HCT116 (cell line): Measurements from ENCODE around the gene COL16A1. TPM values are rescaled to one million over a fixed set of nuclear protein-coding genes. Genes with fewer than 3 reads are reported as not detected.

Source experiments
- ATAC-seq: fragments of 200-7000 bp; cut with Tn5 transposase; 2 replicates; pipeline ENCODE4 v1.9.1; 2020; ENCODE audit warnings: mild to moderate bottlenecking, moderate library complexity
- BruUV-seq: library from RNA; stranded (reverse); fragments of 400-500 nt; replicated peaks from 2 replicates; lab custom pipeline; 2021; lab: Mats Ljungman, UMichigan
- CTCF ChIA-PET: fragments of 300-600 bp; sonication (Branson Sonifier 250); formaldehyde crosslinking; loops from one replicate; lab custom pipeline; 2021; ENCODE audit warnings: antibody characterized with exemption; lab: Charles Lee
- POLR2A ChIA-PET: fragments of 300-600, 350-600 bp; sonication (Branson Sonifier 250); formaldehyde crosslinking; loops from one replicate; lab custom pipeline; 2021; ENCODE audit warnings: antibody characterized with exemption; lab: Charles Lee
- RAD21 ChIA-PET, 2 experiments: fragments of 300-600 bp; sonication (Branson Sonifier 250); formaldehyde crosslinking; loops; one replicate each; lab custom pipeline; 2023; ENCODE audit warnings: low total read pairs in 2 of 2; ENCODE audit not compliant: uncharacterized antibody in 2 of 2, unreplicated experiment in 2 of 2, low non-redundant PET in 1 of 2; lab: Charles Lee
- DNase-seq: peaks from one replicate; pipeline ENCODE4 v3.0.0-alpha.2; 2010; ENCODE audit warnings: low read depth, low spot score
- H2AFZ ChIP-seq: fragments of 200-600 bp; shearing (Covaris generic), sonication (generic); 2 replicates; pipeline ENCODE4 v1.6.1; 2017; ENCODE audit warnings: low read depth, mixed run types, mixed read lengths, antibody characterized with exemption, low read length; ENCODE audit not compliant: poor library complexity, severe bottlenecking
- H3K27ac ChIP-seq: 2 replicates; pipeline ENCODE4 v1.5.1; 2012; ENCODE audit warnings: low read depth, low read length
- H3K27me3 ChIP-seq: fragments of 200-600 bp; sonication (generic); 2 replicates; pipeline ENCODE4 v1.6.1; 2016; ENCODE audit warnings: mixed run types, low read length, mixed read lengths; ENCODE audit not compliant: insufficient read depth
- H3K36me3 ChIP-seq, 2 experiments: fragments of 200-500 bp in 1 of 2; fragments of 200-600 bp in 1 of 2; sonication (Bioruptor generic) in 1 of 2; sonication (generic) in 1 of 2; 2 replicates each; pipeline versions ENCODE4 v1.5.1 to v1.6.1; 2014 to 2016; ENCODE audit warnings: low read length in 2 of 2, inconsistent platforms in 1 of 2, mixed read lengths in 1 of 2, mixed run types in 1 of 2; ENCODE audit not compliant: insufficient read depth in 2 of 2, control insufficient read depth in 1 of 2
- H3K4me1 ChIP-seq, 2 experiments: fragments of 200-600 bp in 1 of 2; sonication (generic) in 1 of 2; 2 replicates each; pipeline versions ENCODE4 v1.5.1 to v1.6.1; 2012 to 2017; ENCODE audit warnings: low read length in 2 of 2, inconsistent platforms in 1 of 2, mild to moderate bottlenecking in 1 of 2, mixed read lengths in 1 of 2, mixed run types in 1 of 2, moderate library complexity in 1 of 2; ENCODE audit not compliant: insufficient read depth in 2 of 2, control insufficient read depth in 1 of 2
- H3K4me2 ChIP-seq: fragments of 200-600 bp; sonication (generic); 2 replicates; pipeline ENCODE4 v1.6.1; 2017; ENCODE audit warnings: mixed run types, low read length, mixed read lengths
- H3K4me3 ChIP-seq, 2 experiments: fragments of 200-600 bp in 1 of 2; sonication (generic) in 1 of 2; replicated peaks in 1 of 2; 2 replicates each; pipeline ENCODE4 v1.5.1; 2011 to 2016; ENCODE audit warnings: low read length in 2 of 2, control low read depth in 1 of 2, low read depth in 1 of 2, mild to moderate bottlenecking in 1 of 2, mixed read lengths in 1 of 2, mixed run types in 1 of 2
- H3K79me2 ChIP-seq: fragments of 200-600 bp; sonication (generic); 2 replicates; pipeline ENCODE4 v1.6.1; 2017; ENCODE audit warnings: mild to moderate bottlenecking, mixed run types, low read length, moderate library complexity, mixed read lengths; ENCODE audit not compliant: insufficient read depth
- H3K9ac ChIP-seq: fragments of 200-600 bp; sonication (generic); 2 replicates; pipeline ENCODE4 v1.6.1; 2016; ENCODE audit warnings: low read length, mixed read lengths
- H3K9me2 ChIP-seq: fragments of 200-600 bp; sonication (generic), shearing (Covaris generic); 2 replicates; pipeline ENCODE4 v1.6.1; 2017; ENCODE audit warnings: mixed run types, mild to moderate bottlenecking, moderate library complexity; ENCODE audit not compliant: insufficient read depth
- H3K9me3 ChIP-seq, 2 experiments: fragments of 200-500 bp in 1 of 2; fragments of 200-600 bp in 1 of 2; sonication (Bioruptor generic) in 1 of 2; sonication (generic) in 1 of 2; 2 replicates each; pipeline ENCODE4 v1.6.1; 2014 to 2017; ENCODE audit warnings: low read length in 2 of 2, mixed read lengths in 2 of 2, inconsistent platforms in 1 of 2, low read depth in 1 of 2, mild to moderate bottlenecking in 1 of 2, mixed run types in 1 of 2, moderate library complexity in 1 of 2; ENCODE audit not compliant: control insufficient read depth in 1 of 2, insufficient read depth in 1 of 2
- H4K20me1 ChIP-seq: fragments of 200-600 bp; sonication (generic), shearing (Covaris generic); 2 replicates; pipeline ENCODE4 v1.6.1; 2017; ENCODE audit warnings: mixed run types, mild to moderate bottlenecking, moderate library complexity; ENCODE audit not compliant: insufficient read depth
- CEBPB ChIP-seq: IDR thresholded peaks from 2 replicates; pipeline ENCODE4 v1.6.1; 2012; ENCODE audit warnings: low read depth
- ELF1 ChIP-seq: IDR thresholded peaks from 2 replicates; pipeline ENCODE4 v1.6.1; 2012; ENCODE audit warnings: low read depth, borderline replicate concordance
- EZH2phosphoT487 ChIP-seq: fragments of 200-600 bp; IDR thresholded peaks from 2 replicates; pipeline ENCODE4 v1.6.1; 2018; ENCODE audit warnings: antibody characterized with exemption, borderline replicate concordance
- FOSL1 ChIP-seq: IDR thresholded peaks from 2 replicates; pipeline ENCODE4 v1.6.1; 2012; ENCODE audit warnings: low read depth
- SP1 ChIP-seq: IDR thresholded peaks from 2 replicates; pipeline ENCODE4 v1.6.1; 2012; ENCODE audit warnings: low read depth
- SRF ChIP-seq: IDR thresholded peaks from 2 replicates; pipeline ENCODE4 v1.6.1; 2012; ENCODE audit warnings: low read depth
- TCF7L2 ChIP-seq: IDR thresholded peaks from 2 replicates; pipeline ENCODE4 v1.7.0; 2011; ENCODE audit warnings: borderline replicate concordance, inconsistent platforms; ENCODE audit not compliant: insufficient read depth, insufficient read length; ENCODE audit errors: extremely low read depth
- ZFX ChIP-seq: fragments of 450-650 bp; IDR thresholded peaks from 2 replicates; pipeline ENCODE4 v1.6.1; 2017
- ZNF274 ChIP-seq: fragments of 200-500 bp; sonication (Bioruptor generic); IDR thresholded peaks from 2 replicates; pipeline ENCODE4 v1.6.1; 2014; ENCODE audit warnings: mild to moderate bottlenecking, low read depth, low read length, inconsistent platforms
- intact Hi-C: fragments of 100-400 bp; cut with micrococcal nuclease; formaldehyde crosslinking; loops from 2 replicates; pipeline ENCODE4 v1.10.0; 2022
- total RNA-seq: library from RNA; stranded (reverse); gene quantifications from one replicate; pipeline ENCODE4 v1.2.1, GENCODE V29; 2021; ENCODE audit not compliant: unreplicated experiment
- TF ChIP-seq, protein P1 (sequence below), 3 experiments: fragments of 200-600 bp in 1 of 3; sonication (generic) in 1 of 3; IDR thresholded peaks in 2 of 3; conservative IDR thresholded peaks in 1 of 3; 2 replicates each; pipeline ENCODE4 v1.5.1; 2012 to 2017; ENCODE audit warnings: low read depth in 2 of 3, low read length in 2 of 3, antibody characterized with exemption in 1 of 3, borderline replicate concordance in 1 of 3, control low read depth in 1 of 3, mild to moderate bottlenecking in 1 of 3, mixed read lengths in 1 of 3, mixed run types in 1 of 3, moderate library complexity in 1 of 3; ENCODE audit not compliant: insufficient read depth in 1 of 3

COL16A1 gene
- total RNA-seq, 1 experiment from 2014 or later: 2.2 TPM

DNA sequence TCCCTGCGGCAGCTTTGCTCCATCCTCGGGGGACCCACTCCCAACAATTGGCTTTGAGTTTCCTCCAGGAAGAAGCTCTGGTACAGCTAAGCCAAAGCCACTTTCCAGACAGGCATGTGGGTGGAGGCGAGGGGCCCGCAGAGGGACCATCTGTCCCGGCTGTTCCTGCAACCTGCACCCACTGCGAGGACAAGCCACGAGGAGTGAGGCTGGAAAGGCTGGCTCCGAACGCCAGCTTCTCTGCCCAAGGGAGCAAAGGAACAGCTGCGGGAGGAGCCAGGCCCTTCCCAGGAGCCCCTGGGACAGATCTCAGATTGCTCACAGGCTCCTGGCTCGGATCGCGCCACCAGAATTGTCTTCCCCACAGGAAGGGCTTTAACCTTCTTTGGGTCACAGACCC, 30.8 kb downstream of the COL16A1 start:
- RAD21 ChIA-PET: no interaction called here
- H3K27me3 ChIP-seq: no peaks in the 10 kb centered on the region
- H3K79me2 ChIP-seq: no peaks in the 10 kb centered on the region
- no peak overlapping the region for H3K4me3 ChIP-seq
- BruUV-seq: no TSS peak
- peaks cover 14 to 17% of the 10 kb centered on the region in 2 experiments for H3K4me1 ChIP-seq
- no peak overlapping the region for H3K4me2 ChIP-seq
- POLR2A ChIA-PET: no interaction called here
- no peak overlapping the region for H3K9ac ChIP-seq
- H4K20me1 ChIP-seq: no peaks in the 10 kb centered on the region
- H3K36me3 ChIP-seq: no peaks in the 10 kb centered on the region
- TF ChIP-seq ZNF274 (no peak), CEBPB (no peak), SP1 (no peak), ELF1 (no peak), ZFX (no peak)
- CTCF ChIA-PET: no interaction called here
- H3K9me3 ChIP-seq: no peaks in the 10 kb centered on the region
- intact Hi-C loops: no loop called here
- ATAC-seq (no peak), DNase-seq (no peak)
- H3K27ac ChIP-seq: no peak overlapping the region
- H2AFZ ChIP-seq: no peak overlapping the region
- no peaks in the 10 kb centered on the region for H3K9me2 ChIP-seq

DNA sequence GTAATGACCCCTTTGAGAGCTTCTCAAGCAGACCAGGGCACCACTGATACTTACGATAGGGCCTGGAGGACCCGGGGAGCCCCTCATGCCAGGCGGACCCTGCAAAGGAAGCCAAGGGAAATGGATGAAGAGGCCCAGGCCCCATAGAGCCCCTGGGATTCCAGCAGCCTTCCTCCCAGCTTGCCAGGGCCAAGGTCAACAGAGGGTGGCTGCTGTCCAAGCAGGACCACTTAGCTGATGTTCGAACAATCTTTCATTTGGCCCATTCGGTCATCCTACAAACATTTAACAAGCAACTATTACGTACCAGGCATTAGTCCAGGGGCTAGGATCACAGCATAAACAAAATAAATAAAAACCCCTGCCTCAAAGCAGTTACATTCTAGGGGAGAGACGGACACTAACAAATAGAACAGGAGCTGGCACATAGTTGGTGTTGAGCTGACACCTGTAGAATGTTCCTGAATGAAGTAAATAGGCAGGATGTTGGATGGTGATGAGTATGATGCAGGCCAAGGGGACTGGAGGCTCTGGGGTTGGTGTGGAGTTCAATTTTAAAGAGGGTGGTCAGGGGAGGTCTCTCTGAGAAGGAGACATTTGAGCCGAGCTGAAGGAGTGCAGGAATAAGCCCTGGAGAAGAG, 32.1 kb downstream of the COL16A1 start:
- DNase-seq (no peak), ATAC-seq (no peak)
- RAD21 ChIA-PET: no interaction called here
- Histone ChIP-seq H4K20me1 (no peaks in the 10 kb centered on the region), H3K27ac (no peak overlapping the region), H3K27me3 (no peaks in the 10 kb centered on the region), H3K36me3 (no peaks in the 10 kb centered on the region), H3K9me3 (no peaks in the 10 kb centered on the region), H3K4me3 (no peak overlapping the region), H3K9ac (no peak overlapping the region), H3K9me2 (no peaks in the 10 kb centered on the region), H3K4me2 (no peak overlapping the region), H2AFZ (no peak overlapping the region), H3K4me1 (peaks cover 17 to 22% of the 10 kb centered on the region in 2 experiments), H3K79me2 (no peaks in the 10 kb centered on the region)
- no TSS peak for BruUV-seq
- intact Hi-C loops: no loop called here
- POLR2A ChIA-PET: no interaction called here
- no peak for TF ChIP-seq SP1
- TF ChIP-seq FOSL1: no peak
- no peak for TF ChIP-seq TCF7L2
- no peak for TF ChIP-seq EZH2phosphoT487
- TF ChIP-seq SRF: no peak
- TF ChIP-seq, protein P1, sequence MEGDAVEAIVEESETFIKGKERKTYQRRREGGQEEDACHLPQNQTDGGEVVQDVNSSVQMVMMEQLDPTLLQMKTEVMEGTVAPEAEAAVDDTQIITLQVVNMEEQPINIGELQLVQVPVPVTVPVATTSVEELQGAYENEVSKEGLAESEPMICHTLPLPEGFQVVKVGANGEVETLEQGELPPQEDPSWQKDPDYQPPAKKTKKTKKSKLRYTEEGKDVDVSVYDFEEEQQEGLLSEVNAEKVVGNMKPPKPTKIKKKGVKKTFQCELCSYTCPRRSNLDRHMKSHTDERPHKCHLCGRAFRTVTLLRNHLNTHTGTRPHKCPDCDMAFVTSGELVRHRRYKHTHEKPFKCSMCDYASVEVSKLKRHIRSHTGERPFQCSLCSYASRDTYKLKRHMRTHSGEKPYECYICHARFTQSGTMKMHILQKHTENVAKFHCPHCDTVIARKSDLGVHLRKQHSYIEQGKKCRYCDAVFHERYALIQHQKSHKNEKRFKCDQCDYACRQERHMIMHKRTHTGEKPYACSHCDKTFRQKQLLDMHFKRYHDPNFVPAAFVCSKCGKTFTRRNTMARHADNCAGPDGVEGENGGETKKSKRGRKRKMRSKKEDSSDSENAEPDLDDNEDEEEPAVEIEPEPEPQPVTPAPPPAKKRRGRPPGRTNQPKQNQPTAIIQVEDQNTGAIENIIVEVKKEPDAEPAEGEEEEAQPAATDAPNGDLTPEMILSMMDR (IDR thresholded peaks at IDR 0.05 in 2 of 3, conservative IDR thresholded peaks at IDR 0.05 in 1 of 3; ENCODE audit: borderline replicate concordance in 1 of 3, insufficient read depth in 1 of 3, low read depth in 2 of 3, low read length in 2 of 3): no peak
- CTCF ChIA-PET: interaction anchor here (0.7 kb wide), 1 partner anchor 118 kb away, joined by 3 read pairs; no protein-coding TSS in a partner anchor
